A549 (cell line): ENCODE results near the gene RGP1.

ENCODE experiments used
- BCL3 ChIP-seq: fragments of >200 bp; sonication (Bioruptor Twin); formaldehyde crosslinking; IDR thresholded peaks from 3 replicates; pipeline ENCODE4 v1.6.1; 2016
- CHD2 ChIP-seq: fragments of 150-350 bp; IDR thresholded peaks from 2 replicates; pipeline ENCODE4 v1.6.1; 2014; ENCODE audit warnings: low read length; ENCODE audit not compliant: partially characterized antibody
- CTCF ChIP-seq: fragments of >200 bp; sonication (Bioruptor Twin); formaldehyde crosslinking; IDR thresholded peaks from 3 replicates; pipeline ENCODE4 v1.5.1; 2016
- EP300 ChIP-seq, 2 experiments: fragments of >200 bp; sonication (Bioruptor Twin); formaldehyde crosslinking; IDR thresholded peaks; 2 replicates in 1 of 2; 3 replicates in 1 of 2; pipeline ENCODE4 v1.6.1; 2016 to 2017
- FOSB ChIP-seq: fragments of 250-450 bp; sonication (Bioruptor Pico); IDR thresholded peaks from 2 replicates; pipeline ENCODE4 v1.5.0; 2020; ENCODE audit warnings: mild to moderate bottlenecking, moderate library complexity
- HMGXB4 ChIP-seq: fragments of 250-450 bp; sonication (Bioruptor Pico); IDR thresholded peaks from 2 replicates; pipeline ENCODE4 v1.5.0; 2021; ENCODE audit warnings: mild to moderate bottlenecking, moderate library complexity, borderline replicate concordance
- HOXA7 ChIP-seq: fragments of 250-450 bp; sonication (Bioruptor Pico); IDR thresholded peaks from 2 replicates; pipeline ENCODE4 v1.5.0; 2020; ENCODE audit warnings: mild to moderate bottlenecking, moderate library complexity
- JUN ChIP-seq, 2 experiments: fragments of >200 bp; sonication (Bioruptor Twin); formaldehyde crosslinking; IDR thresholded peaks; 2 replicates in 1 of 2; 3 replicates in 1 of 2; pipeline ENCODE4 v1.6.1; 2016 to 2017
- MAX ChIP-seq: IDR thresholded peaks from 2 replicates; pipeline ENCODE4 v1.6.1; 2012
- MYC ChIP-seq: IDR thresholded peaks from 2 replicates; pipeline ENCODE4 v1.6.1; 2012; ENCODE audit warnings: mild to moderate bottlenecking, inconsistent platforms, low read length, improper control_type of control experiment, borderline replicate concordance
- POLR2A ChIP-seq: IDR thresholded peaks from 2 replicates; pipeline ENCODE4 v1.6.1; 2012; ENCODE audit warnings: mild to moderate bottlenecking, low read length
- SMC3 ChIP-seq: fragments of >200 bp; sonication (Bioruptor Twin); formaldehyde crosslinking; IDR thresholded peaks from 3 replicates; pipeline ENCODE4 v1.6.1; 2018; ENCODE audit warnings: inconsistent platforms

- TF ChIP-seq MYC (no peak), HMGXB4 (CRISPR knock-in tag) (no peak), MAX (no peak), CTCF (no peak), SMC3 (no peak), POLR2A (no peak), CHD2 (no peak), EP300 (IDR thresholded peaks at IDR 0.05) (no peak), BCL3 (no peak), HOXA7 (no peak), JUN (IDR thresholded peaks at IDR 0.05) (no peak), FOSB (CRISPR knock-in tag) (no peak)
Measured at GRCh38 chr9:35714123-35714522, 35.0 kb upstream of the RGP1 start.
